IMR-90 (cell line): ENCODE measurements around the gene SLC35C1. TPM values are rescaled to one million over a fixed set of nuclear protein-coding genes. Genes with fewer than 3 reads are reported as not detected.

Source experiments
- ATAC-seq: fragments of 200-7000 bp; cut with Tn5 transposase; 2 replicates; pipeline ENCODE4 v1.9.1; 2020; ENCODE audit warnings: low read depth, mild to moderate bottlenecking, moderate library complexity
- BruUV-seq: library from RNA; stranded (reverse); fragments of 400-500 nt; replicated peaks from 2 replicates; lab custom pipeline; 2021; lab: Mats Ljungman, UMichigan
- CTCF ChIA-PET: fragments of 300-600 bp; formaldehyde crosslinking; extraction: SDS; loops from one replicate; lab custom pipeline; 2021; ENCODE audit warnings: antibody characterized with exemption; lab: Yijun Ruan, JAX
- POLR2A ChIA-PET: fragments of 300-600 bp; sonication (Branson Sonifier 250); formaldehyde crosslinking; loops from one replicate; lab custom pipeline; 2022; ENCODE audit warnings: antibody characterized with exemption; ENCODE audit not compliant: unreplicated experiment; lab: Charles Lee
- DNase-seq: peaks from one replicate; pipeline ENCODE4 v3.0.0; 2013
- H2AFZ ChIP-seq: replicated peaks from 2 replicates; pipeline ENCODE3; 2013; ENCODE audit warnings: low read length, mild to moderate bottlenecking; ENCODE audit not compliant: poor library complexity
- H2AK5ac ChIP-seq: 2 replicates; pipeline ENCODE4 v1.6.1; 2013; ENCODE audit warnings: low read depth, low read length, inconsistent platforms
- H2AK9ac ChIP-seq: replicated peaks from 2 replicates; pipeline ENCODE3; 2013; ENCODE audit warnings: mild to moderate bottlenecking, low read depth, low read length, moderate library complexity; ENCODE audit not compliant: poor library complexity
- H2BK120ac ChIP-seq: 2 replicates; pipeline ENCODE4 v1.6.1; 2013; ENCODE audit warnings: low read depth, low read length, inconsistent platforms
- H2BK15ac ChIP-seq: 3 replicates; pipeline ENCODE4 v1.6.1; 2013; ENCODE audit warnings: low read depth, low read length, inconsistent platforms
- H2BK20ac ChIP-seq: 2 replicates; pipeline ENCODE4 v1.6.1; 2013; ENCODE audit warnings: low read depth, mild to moderate bottlenecking, inconsistent platforms, low read length, moderate library complexity
- H2BK5ac ChIP-seq: 2 replicates; pipeline ENCODE4 v1.6.1; 2013; ENCODE audit warnings: mild to moderate bottlenecking, low read depth, low read length, inconsistent platforms; ENCODE audit not compliant: poor library complexity, severe bottlenecking
- H3K14ac ChIP-seq: replicated peaks from 2 replicates; pipeline ENCODE4 v1.6.1; 2013; ENCODE audit warnings: low read depth, low read length, inconsistent platforms
- H3K18ac ChIP-seq: 2 replicates; pipeline ENCODE4 v1.6.1; 2013; ENCODE audit warnings: low read depth, low read length, control low read depth
- H3K23ac ChIP-seq: 2 replicates; pipeline ENCODE4 v1.6.1; 2013; ENCODE audit warnings: low read depth, low read length, inconsistent platforms
- H3K27ac ChIP-seq: 2 replicates; pipeline ENCODE4 v1.5.1; 2013; ENCODE audit warnings: mild to moderate bottlenecking, control low read depth, low read length; ENCODE audit not compliant: insufficient read depth
- H3K27me3 ChIP-seq: 2 replicates; pipeline ENCODE4 v1.6.1; 2013; ENCODE audit warnings: low read length; ENCODE audit not compliant: control insufficient read depth, insufficient read depth
- H3K36me3 ChIP-seq: 2 replicates; pipeline ENCODE4 v1.6.1; 2013; ENCODE audit warnings: low read length, mixed read lengths; ENCODE audit not compliant: control insufficient read depth, insufficient read depth
- H3K4ac ChIP-seq: 2 replicates; pipeline ENCODE4 v1.6.1; 2013; ENCODE audit warnings: low read depth, low read length, inconsistent platforms
- H3K4me1 ChIP-seq: 2 replicates; pipeline ENCODE4 v1.6.1; 2013; ENCODE audit warnings: low read length, mixed read lengths; ENCODE audit not compliant: control insufficient read depth, insufficient read depth
- H3K4me2 ChIP-seq: 2 replicates; pipeline ENCODE4 v1.6.1; 2013; ENCODE audit warnings: low read depth, mild to moderate bottlenecking, control low read depth, low read length, moderate library complexity
- H3K4me3 ChIP-seq: 2 replicates; pipeline ENCODE4 v1.5.1; 2013; ENCODE audit warnings: low read depth, mild to moderate bottlenecking, control low read depth, low read length, moderate library complexity; ENCODE audit not compliant: insufficient read depth
- H3K56ac ChIP-seq: 2 replicates; pipeline ENCODE4 v1.6.1; 2013; ENCODE audit warnings: low read length, inconsistent platforms; ENCODE audit not compliant: insufficient read depth; ENCODE audit errors: extremely low read depth
- H3K79me1 ChIP-seq, 2 experiments: 2 replicates each; pipeline ENCODE4 v1.6.1; 2013; ENCODE audit warnings: low read length in 2 of 2, inconsistent platforms in 1 of 2, low read depth in 1 of 2
- H3K9ac ChIP-seq: 2 replicates; pipeline ENCODE4 v1.6.1; 2013; ENCODE audit warnings: low read depth, low read length, control low read depth
- H3K9me1 ChIP-seq: 2 replicates; pipeline ENCODE4 v1.6.1; 2013; ENCODE audit warnings: low read length, inconsistent platforms; ENCODE audit not compliant: insufficient read depth
- H3K9me3 ChIP-seq: 2 replicates; pipeline ENCODE4 v1.6.1; 2013; ENCODE audit warnings: low read length; ENCODE audit not compliant: control insufficient read depth, insufficient read depth
- H4K20me1 ChIP-seq: 2 replicates; pipeline ENCODE4 v1.6.1; 2013; ENCODE audit warnings: low read length, inconsistent platforms; ENCODE audit not compliant: insufficient read depth
- H4K5ac ChIP-seq: 2 replicates; pipeline ENCODE4 v1.6.1; 2013; ENCODE audit warnings: mild to moderate bottlenecking, low read depth, low read length, control low read depth
- H4K8ac ChIP-seq, 2 experiments: 2 replicates each; pipeline ENCODE4 v1.6.1; 2013; ENCODE audit warnings: low read depth in 2 of 2, low read length in 2 of 2, control low read depth in 1 of 2, inconsistent platforms in 1 of 2
- H4K91ac ChIP-seq: 2 replicates; pipeline ENCODE4 v1.6.1; 2013; ENCODE audit warnings: low read depth, low read length, inconsistent platforms; ENCODE audit not compliant: insufficient read depth
- BHLHE40 ChIP-seq: fragments of 150-350 bp; IDR thresholded peaks from 2 replicates; pipeline ENCODE4 v1.6.1; 2016; ENCODE audit warnings: mild to moderate bottlenecking, low read depth, low read length
- CEBPB ChIP-seq: IDR thresholded peaks from 2 replicates; pipeline ENCODE4 v1.6.1; 2012; ENCODE audit warnings: low read depth, low read length, improper control_type of control experiment
- CHD1 ChIP-seq: IDR thresholded peaks from 2 replicates; pipeline ENCODE4 v1.6.1; 2012; ENCODE audit warnings: low read depth, low read length, improper control_type of control experiment
- CTCF ChIP-seq: conservative IDR thresholded peaks from 2 replicates; pipeline ENCODE4 v1.5.1; 2012; ENCODE audit warnings: mild to moderate bottlenecking, low read depth, low read length, improper control_type of control experiment
- ELK1 ChIP-seq: fragments of 150-350 bp; IDR thresholded peaks from 2 replicates; pipeline ENCODE4 v1.6.1; 2016; ENCODE audit warnings: low read depth, mild to moderate bottlenecking, low read length, moderate library complexity, borderline replicate concordance
- FOS ChIP-seq: fragments of 150-350 bp; IDR thresholded peaks from 2 replicates; pipeline ENCODE4 v1.6.1; 2016; ENCODE audit warnings: low read depth, low read length
- MAFK ChIP-seq: IDR thresholded peaks from 2 replicates; pipeline ENCODE4 v1.6.1; 2012; ENCODE audit warnings: low read depth, low read length, improper control_type of control experiment
- MAZ ChIP-seq: IDR thresholded peaks from 2 replicates; pipeline ENCODE4 v1.6.1; 2012; ENCODE audit warnings: low read depth, mild to moderate bottlenecking, low read length, improper control_type of control experiment, moderate library complexity, borderline replicate concordance
- MXI1 ChIP-seq: IDR thresholded peaks from 2 replicates; pipeline ENCODE4 v1.6.1; 2012; ENCODE audit warnings: low read depth, mild to moderate bottlenecking, low read length, moderate library complexity, borderline replicate concordance
- NFE2L2 ChIP-seq: fragments of 150-350 bp; IDR thresholded peaks from 2 replicates; pipeline ENCODE4 v1.6.1; 2016; ENCODE audit warnings: low read depth, mild to moderate bottlenecking, low read length
- POLR2A ChIP-seq: IDR thresholded peaks from 2 replicates; pipeline ENCODE4 v1.6.1; 2012; ENCODE audit warnings: mild to moderate bottlenecking, low read depth, low read length
- RAD21 ChIP-seq: IDR thresholded peaks from 2 replicates; pipeline ENCODE4 v1.6.1; 2012; ENCODE audit warnings: low read length, improper control_type of control experiment
- RCOR1 ChIP-seq: IDR thresholded peaks from 2 replicates; pipeline ENCODE4 v1.6.1; 2012; ENCODE audit warnings: mild to moderate bottlenecking, low read length, improper control_type of control experiment; ENCODE audit not compliant: insufficient replicate concordance
- RFX5 ChIP-seq: IDR thresholded peaks from 2 replicates; pipeline ENCODE4 v1.8.0; 2012; ENCODE audit warnings: low read depth, mild to moderate bottlenecking, low read length, moderate library complexity
- SMC3 ChIP-seq: fragments of 150-350 bp; IDR thresholded peaks from 2 replicates; pipeline ENCODE4 v1.6.1; 2016; ENCODE audit warnings: low read depth, mild to moderate bottlenecking, antibody characterized with exemption, low read length, moderate library complexity
- USF2 ChIP-seq: fragments of 150-350 bp; IDR thresholded peaks from 2 replicates; pipeline ENCODE4 v1.6.1; 2017; ENCODE audit warnings: mild to moderate bottlenecking, antibody characterized with exemption, low read length, low read depth
- WGBS, 2 experiments: methylation state at CpG; one replicate each; pipeline versions ENCODE4 v1.1.5 to v1.1.7; 2013; ENCODE audit warnings: missing lambda C conversion rate in 2 of 2; ENCODE audit not compliant: insufficient read length in 1 of 2; ENCODE audit errors: extremely low coverage in 2 of 2; 5-methylcytosine and 5-hydroxymethylcytosine counted together
- dilution Hi-C: fragments of 300-500 bp; cut with HindIII; formaldehyde crosslinking; loops from one replicate; pipeline ENCODE4 v1.14.3; 2018; ENCODE audit warnings: low sequenced_read_pairs; ENCODE audit not compliant: unreplicated experiment
- in situ Hi-C: fragments of 300-500 bp; cut with MboI; formaldehyde crosslinking; loops from 3 replicates; pipeline ENCODE4 v1.14.3; 2019; ENCODE audit warnings: low sequenced_read_pairs, inconsistent platforms, mixed read lengths
- intact Hi-C: fragments of 100-400 bp; cut with micrococcal nuclease; formaldehyde crosslinking; loops from 2 replicates; pipeline ENCODE4 v1.10.0; 2022
- polyA plus RNA-seq, 3 experiments: library from polyadenylated mRNA; depleted of rRNA; stranded (reverse); fragments of >200 nt; gene quantifications; 2 replicates each; pipeline ENCODE4 v1.2.3, GENCODE V29; 2012; ENCODE audit warnings: low replicate concordance in 1 of 3
- total RNA-seq: library from RNA; depleted of rRNA; stranded (reverse); fragments of >200 nt; gene quantifications from 2 replicates; pipeline ENCODE4 v1.2.3, GENCODE V29; 2012

Gene SLC35C1
- total and polyA plus RNA-seq, 2 of the 4 experiments (the other 2 are of a cell fraction): 4.3 to 27.1 TPM

- Histone ChIP-seq H2BK20ac (no peak overlapping the region), H2AFZ (no peak overlapping the region), H3K14ac (no peak overlapping the region), H3K18ac (no peak overlapping the region), H3K9ac (no peak overlapping the region), H3K9me1 (peaks cover 24% of the 10 kb centered on the region), H4K5ac (no peak overlapping the region), H3K4ac (no peak overlapping the region), H2BK5ac (no peak overlapping the region), H3K4me2 (no peak overlapping the region), H3K27me3 (no peaks in the 10 kb centered on the region), H3K79me1 (peaks cover 33 to 49% of the 10 kb centered on the region in 2 experiments), H2AK9ac (no peak overlapping the region), H4K20me1 (peaks cover 36% of the 10 kb centered on the region), H4K91ac (no peak overlapping the region), H3K9me3 (no peaks in the 10 kb centered on the region), H3K27ac (no peak overlapping the region), H4K8ac (no peak overlapping the region), H2BK120ac (no peak overlapping the region), H3K36me3 (peaks cover 37% of the 10 kb centered on the region), H3K23ac (no peak overlapping the region), H2AK5ac (no peak overlapping the region), H3K56ac (no peak overlapping the region), H3K4me3 (no peak overlapping the region), H3K4me1 (peaks cover 17% of the 10 kb centered on the region), H2BK15ac (no peak overlapping the region)
- CTCF ChIA-PET: no interaction called here
- dilution Hi-C loops: no loop called here
- POLR2A ChIA-PET: no interaction called here
- BruUV-seq: no TSS peak
- in situ Hi-C loops: loop anchor here (25.0 kb wide), 1 partner anchor 1249 kb away; the partner anchor contains the start of gene CD82
- DNase-seq (no peak), ATAC-seq (no peak)
- WGBS, 2 experiments: 94% methylated on average over 3 of the region's 17 CpGs; no CpG with 5 or more reads in 1 of the 2 experiments
- intact Hi-C loops: no loop called here
- TF ChIP-seq CTCF (no peak), MAFK (no peak), MAZ (no peak), ELK1 (no peak), RFX5 (no peak), RAD21 (no peak), FOS (no peak), CHD1 (no peak), BHLHE40 (no peak), SMC3 (no peak), POLR2A (no peak), MXI1 (no peak), USF2 (no peak), RCOR1 (no peak), CEBPB (no peak), NFE2L2 (no peak)
Observed at GRCh38 chr11:45811109-45811435, 6.1 kb downstream of the SLC35C1 start.
